ENCODE measurements around the gene MYH11.

The MYH11 gene

DNA sequence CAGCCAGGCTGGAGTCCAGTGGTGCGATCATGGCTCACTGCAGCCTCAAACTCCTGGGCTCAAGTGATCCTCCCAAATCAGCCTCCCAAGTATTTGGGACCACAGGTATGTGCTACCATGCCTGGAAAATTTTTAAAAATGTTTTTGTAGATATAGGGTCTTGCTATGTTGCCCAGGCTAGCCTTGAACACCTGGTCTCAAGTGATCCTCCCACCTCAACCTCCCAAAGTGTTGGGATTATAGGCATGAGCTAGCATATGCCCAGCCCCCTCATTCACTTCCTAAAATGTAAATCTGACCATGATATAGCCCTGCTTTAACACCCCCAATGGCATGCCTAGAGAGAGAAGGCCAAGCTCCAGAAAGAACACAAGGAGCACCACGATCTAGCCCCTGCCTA is 108.2 kb downstream of the MYH11 start:
- no peak for DNase-seq (ENCODE audit: low read depth)
- H3K4me3 ChIP-seq (ENCODE audit: low read depth, low read length), result no peak overlapping the region
- no peak for TF ChIP-seq POLR2A (IDR thresholded peaks at IDR 0.05; ENCODE audit: extremely low read depth, insufficient read length)
- TF ChIP-seq, protein P1, sequence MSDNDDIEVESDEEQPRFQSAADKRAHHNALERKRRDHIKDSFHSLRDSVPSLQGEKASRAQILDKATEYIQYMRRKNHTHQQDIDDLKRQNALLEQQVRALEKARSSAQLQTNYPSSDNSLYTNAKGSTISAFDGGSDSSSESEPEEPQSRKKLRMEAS (IDR thresholded peaks at IDR 0.05; ENCODE audit: low read depth, low read length), result no peak

DNA sequence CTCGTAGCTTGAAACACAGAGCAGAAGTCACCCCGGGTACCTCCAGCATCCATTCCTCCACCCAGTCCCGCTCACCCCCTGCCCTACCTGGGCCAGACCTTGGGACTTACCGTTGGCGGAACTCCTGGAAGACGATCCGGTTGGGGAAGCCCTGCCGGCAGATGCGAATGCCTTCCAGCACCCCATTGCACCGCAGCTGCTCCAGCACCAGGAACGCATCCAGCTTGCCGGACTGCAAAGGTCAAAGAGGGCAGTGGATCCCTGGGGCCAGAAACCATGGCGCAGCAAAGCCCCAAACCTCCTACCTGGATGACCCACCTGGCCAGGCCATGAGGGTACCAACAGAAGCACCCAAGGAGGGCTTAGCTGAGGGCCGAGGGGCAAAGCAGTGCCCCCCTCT is 108.9 kb downstream of the MYH11 start:
- DNase-seq (ENCODE audit: low read depth), result no peak
- TF ChIP-seq, protein P1 (IDR thresholded peaks at IDR 0.05; ENCODE audit: low read depth, low read length), result no peak
- TF ChIP-seq MYC (IDR thresholded peaks at IDR 0.05; ENCODE audit: low read depth, low read length) (no peak), POLR2A (IDR thresholded peaks at IDR 0.05; ENCODE audit: extremely low read depth, insufficient read length) (no peak)
- TF ChIP-seq, protein P2, sequence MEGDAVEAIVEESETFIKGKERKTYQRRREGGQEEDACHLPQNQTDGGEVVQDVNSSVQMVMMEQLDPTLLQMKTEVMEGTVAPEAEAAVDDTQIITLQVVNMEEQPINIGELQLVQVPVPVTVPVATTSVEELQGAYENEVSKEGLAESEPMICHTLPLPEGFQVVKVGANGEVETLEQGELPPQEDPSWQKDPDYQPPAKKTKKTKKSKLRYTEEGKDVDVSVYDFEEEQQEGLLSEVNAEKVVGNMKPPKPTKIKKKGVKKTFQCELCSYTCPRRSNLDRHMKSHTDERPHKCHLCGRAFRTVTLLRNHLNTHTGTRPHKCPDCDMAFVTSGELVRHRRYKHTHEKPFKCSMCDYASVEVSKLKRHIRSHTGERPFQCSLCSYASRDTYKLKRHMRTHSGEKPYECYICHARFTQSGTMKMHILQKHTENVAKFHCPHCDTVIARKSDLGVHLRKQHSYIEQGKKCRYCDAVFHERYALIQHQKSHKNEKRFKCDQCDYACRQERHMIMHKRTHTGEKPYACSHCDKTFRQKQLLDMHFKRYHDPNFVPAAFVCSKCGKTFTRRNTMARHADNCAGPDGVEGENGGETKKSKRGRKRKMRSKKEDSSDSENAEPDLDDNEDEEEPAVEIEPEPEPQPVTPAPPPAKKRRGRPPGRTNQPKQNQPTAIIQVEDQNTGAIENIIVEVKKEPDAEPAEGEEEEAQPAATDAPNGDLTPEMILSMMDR (IDR thresholded peaks at IDR 0.05; ENCODE audit: low read depth, low read length), result no peak

DNA sequence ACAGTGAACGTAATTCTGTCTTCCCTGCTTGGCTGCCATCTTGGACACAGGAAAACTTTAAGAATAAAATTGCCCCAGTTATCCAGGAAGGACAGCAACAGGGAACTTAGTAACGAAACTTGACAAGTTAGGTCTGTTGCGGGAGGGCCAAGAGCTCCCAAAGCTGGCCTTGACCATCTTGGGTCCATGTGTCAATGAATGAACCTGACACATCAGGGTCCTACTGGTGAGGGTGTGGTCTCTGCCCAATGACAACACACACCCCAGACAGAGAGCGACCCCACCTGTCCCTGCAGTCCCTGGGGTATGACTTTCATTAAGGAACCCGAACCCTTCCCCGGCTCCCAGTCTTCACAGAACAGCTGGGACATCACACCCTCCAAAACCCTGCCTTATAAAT is 110.5 kb downstream of the MYH11 start:
- no peak for DNase-seq (ENCODE audit: low read depth)
- TF ChIP-seq, protein P2 (IDR thresholded peaks at IDR 0.05; ENCODE audit: low read depth, low read length), result no peak
- TF ChIP-seq MYC (IDR thresholded peaks at IDR 0.05; ENCODE audit: low read depth, low read length) (no peak), POLR2A (IDR thresholded peaks at IDR 0.05; ENCODE audit: extremely low read depth, insufficient read length) (no peak)
- TF ChIP-seq, protein P1 (IDR thresholded peaks at IDR 0.05; ENCODE audit: low read depth, low read length), result no peak
- no peak overlapping the region for H3K4me3 ChIP-seq (ENCODE audit: low read depth, low read length)

More for the DNA sequence above, 108.9 kb downstream of the MYH11 start:
- H3K4me3 ChIP-seq (ENCODE audit: low read depth, low read length), result no peak overlapping the region

DNA sequence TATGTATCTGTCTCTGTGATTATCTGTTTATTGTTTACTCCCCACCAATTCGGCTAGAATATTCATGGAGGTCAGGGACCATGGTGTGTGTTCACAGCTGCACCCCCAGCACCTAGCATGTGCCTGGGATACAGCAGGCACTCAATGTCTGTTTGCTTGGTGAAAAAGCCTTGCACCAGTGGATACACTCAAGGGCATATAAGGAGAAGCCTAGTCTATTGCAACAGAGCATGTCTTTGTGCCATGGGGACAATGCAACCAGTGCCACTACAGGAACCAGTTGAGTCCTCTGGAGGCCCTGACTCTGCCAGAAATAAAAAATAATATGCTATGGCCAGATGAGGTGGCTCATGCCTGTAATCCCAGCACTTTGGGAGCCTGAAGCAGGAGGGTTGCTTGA is 113.2 kb downstream of the MYH11 start:
- no peak for DNase-seq (ENCODE audit: low read depth)
- TF ChIP-seq, protein P1 (IDR thresholded peaks at IDR 0.05; ENCODE audit: low read depth, low read length), result no peak
- TF ChIP-seq POLR2A (IDR thresholded peaks at IDR 0.05; ENCODE audit: extremely low read depth, insufficient read length), result no peak
- TF ChIP-seq MYC (IDR thresholded peaks at IDR 0.05; ENCODE audit: low read depth, low read length), result no peak
- TF ChIP-seq, protein P2 (IDR thresholded peaks at IDR 0.05; ENCODE audit: low read depth, low read length), result no peak
- H3K4me3 ChIP-seq (ENCODE audit: low read depth, low read length), result no peak overlapping the region

DNA sequence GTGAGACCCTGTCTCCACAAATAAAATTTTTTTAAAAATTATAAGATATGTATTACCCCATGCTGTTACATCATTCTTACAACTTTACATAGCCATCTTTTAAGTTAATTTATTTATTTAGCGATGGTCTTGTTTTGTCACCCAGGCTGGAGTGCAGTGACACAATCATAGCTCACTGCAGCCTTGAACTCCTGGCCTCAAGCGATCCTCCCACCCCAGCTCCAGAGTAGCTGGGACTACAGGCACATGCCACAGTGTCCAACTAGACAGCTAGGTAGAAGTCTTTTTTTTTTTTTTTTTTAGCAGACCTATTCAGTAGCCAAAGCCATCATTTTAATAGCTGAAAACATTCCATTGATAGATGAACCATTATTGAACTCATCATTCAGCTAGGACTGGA is 114.1 kb downstream of the MYH11 start:
- DNase-seq (ENCODE audit: low read depth), result no peak
- no peak for TF ChIP-seq MYC (IDR thresholded peaks at IDR 0.05; ENCODE audit: low read depth, low read length)
- TF ChIP-seq, protein P1 (IDR thresholded peaks at IDR 0.05; ENCODE audit: low read depth, low read length), result no peak
- no peak overlapping the region for H3K4me3 ChIP-seq (ENCODE audit: low read depth, low read length)

DNA sequence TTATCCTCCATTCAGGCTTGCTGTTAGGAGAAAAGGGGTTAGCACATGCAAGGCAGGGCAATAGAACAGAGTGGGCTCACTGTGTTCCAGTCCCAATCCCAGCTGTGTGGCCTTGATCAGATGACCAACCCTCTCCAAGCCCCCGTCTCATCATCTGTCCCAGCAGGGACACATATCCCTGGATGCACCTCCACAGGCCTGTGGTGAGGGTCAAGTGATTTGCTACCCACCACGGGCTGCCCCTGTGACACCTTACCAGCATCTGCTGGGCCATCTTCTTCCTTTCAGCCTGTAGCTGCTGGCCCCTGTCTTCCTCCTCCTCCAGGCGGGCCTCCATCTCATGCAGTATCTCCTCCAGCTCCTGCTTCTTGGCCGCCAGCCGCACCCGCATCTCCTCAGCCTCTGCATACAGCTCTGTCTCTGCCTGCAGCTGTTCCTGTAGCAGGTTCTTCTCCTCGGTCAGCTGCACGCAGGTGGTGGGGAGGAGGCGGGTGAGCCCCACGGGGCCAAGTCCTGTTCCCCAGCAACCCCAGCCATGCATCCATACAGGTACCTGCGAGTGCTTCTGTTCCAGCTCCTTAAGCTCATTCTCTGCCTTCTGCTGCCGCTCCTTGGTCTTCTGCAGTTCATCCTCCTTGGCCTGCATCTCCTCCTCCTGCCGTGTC is 115.5 kb downstream of the MYH11 start:
- TF ChIP-seq, protein P2 (IDR thresholded peaks at IDR 0.05; ENCODE audit: low read depth, low read length), result no peak
- TF ChIP-seq, protein P1 (IDR thresholded peaks at IDR 0.05; ENCODE audit: low read depth, low read length), result no peak
- DNase-seq (ENCODE audit: low read depth), result no peak
- no peak overlapping the region for H3K4me3 ChIP-seq (ENCODE audit: low read depth, low read length)
